GM06990 (cell line): ENCODE measurements around the gene ZFR2.

Experiments
- DNase-seq: peaks from one replicate; pipeline ENCODE4 v3.0.0-alpha.2; 2011; ENCODE audit not compliant: insufficient read length; ENCODE audit errors: extremely low read depth
- H3K27me3 ChIP-seq: replicated peaks from 2 replicates; pipeline ENCODE4 v1.6.0; 2011; ENCODE audit warnings: low read length; ENCODE audit not compliant: control insufficient read depth, insufficient read depth
- H3K36me3 ChIP-seq: 2 replicates; pipeline ENCODE4 v1.5.1; 2011; ENCODE audit warnings: low read length; ENCODE audit not compliant: control insufficient read depth, insufficient read depth
- H3K4me3 ChIP-seq: replicated peaks from 2 replicates; pipeline ENCODE4 v1.5.1; 2011; ENCODE audit warnings: low read depth, mild to moderate bottlenecking, control low read depth, low read length
- TF ChIP-seq, protein P1 (sequence below): IDR thresholded peaks from 2 replicates; pipeline ENCODE4 v1.5.1; 2011; ENCODE audit warnings: low read length, control low read depth, mild to moderate bottlenecking, inconsistent platforms; ENCODE audit not compliant: insufficient read depth, poor library complexity, severe bottlenecking

The ZFR2 gene

GRCh38 chr19:3804429-3804828 is 64.4 kb downstream of the ZFR2 start:
- Histone ChIP-seq H3K27me3 (no peaks in the 10 kb centered on the region), H3K4me3 (no peak overlapping the region), H3K36me3 (no peaks in the 10 kb centered on the region)
- no peak for DNase-seq
- TF ChIP-seq, protein P1, sequence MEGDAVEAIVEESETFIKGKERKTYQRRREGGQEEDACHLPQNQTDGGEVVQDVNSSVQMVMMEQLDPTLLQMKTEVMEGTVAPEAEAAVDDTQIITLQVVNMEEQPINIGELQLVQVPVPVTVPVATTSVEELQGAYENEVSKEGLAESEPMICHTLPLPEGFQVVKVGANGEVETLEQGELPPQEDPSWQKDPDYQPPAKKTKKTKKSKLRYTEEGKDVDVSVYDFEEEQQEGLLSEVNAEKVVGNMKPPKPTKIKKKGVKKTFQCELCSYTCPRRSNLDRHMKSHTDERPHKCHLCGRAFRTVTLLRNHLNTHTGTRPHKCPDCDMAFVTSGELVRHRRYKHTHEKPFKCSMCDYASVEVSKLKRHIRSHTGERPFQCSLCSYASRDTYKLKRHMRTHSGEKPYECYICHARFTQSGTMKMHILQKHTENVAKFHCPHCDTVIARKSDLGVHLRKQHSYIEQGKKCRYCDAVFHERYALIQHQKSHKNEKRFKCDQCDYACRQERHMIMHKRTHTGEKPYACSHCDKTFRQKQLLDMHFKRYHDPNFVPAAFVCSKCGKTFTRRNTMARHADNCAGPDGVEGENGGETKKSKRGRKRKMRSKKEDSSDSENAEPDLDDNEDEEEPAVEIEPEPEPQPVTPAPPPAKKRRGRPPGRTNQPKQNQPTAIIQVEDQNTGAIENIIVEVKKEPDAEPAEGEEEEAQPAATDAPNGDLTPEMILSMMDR: no peak

DNA sequence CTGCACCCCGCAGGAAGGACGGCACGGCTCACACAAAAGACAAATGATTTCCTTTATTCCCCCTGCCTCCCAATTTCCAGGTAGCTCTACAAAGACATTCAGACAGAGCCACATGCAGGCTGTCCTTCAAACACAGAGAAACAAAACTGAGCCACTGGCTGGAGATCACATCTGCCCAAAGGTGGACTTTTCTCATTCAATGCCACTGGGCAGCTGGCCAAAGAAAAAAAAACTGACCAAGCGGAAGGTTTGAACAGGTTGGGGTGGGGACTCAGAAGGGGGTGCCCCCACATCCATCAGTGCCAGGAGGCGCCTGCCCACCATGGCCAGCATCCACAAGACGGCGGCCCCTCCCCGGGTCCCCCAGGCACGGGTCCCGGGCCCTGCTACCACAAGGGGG is 64.9 kb downstream of the ZFR2 start:
- no peaks in the 10 kb centered on the region for H3K36me3 ChIP-seq
- no peaks in the 10 kb centered on the region for H3K27me3 ChIP-seq
- H3K4me3 ChIP-seq: no peak overlapping the region
- TF ChIP-seq, protein P1: no peak
- no peak for DNase-seq

DNA sequence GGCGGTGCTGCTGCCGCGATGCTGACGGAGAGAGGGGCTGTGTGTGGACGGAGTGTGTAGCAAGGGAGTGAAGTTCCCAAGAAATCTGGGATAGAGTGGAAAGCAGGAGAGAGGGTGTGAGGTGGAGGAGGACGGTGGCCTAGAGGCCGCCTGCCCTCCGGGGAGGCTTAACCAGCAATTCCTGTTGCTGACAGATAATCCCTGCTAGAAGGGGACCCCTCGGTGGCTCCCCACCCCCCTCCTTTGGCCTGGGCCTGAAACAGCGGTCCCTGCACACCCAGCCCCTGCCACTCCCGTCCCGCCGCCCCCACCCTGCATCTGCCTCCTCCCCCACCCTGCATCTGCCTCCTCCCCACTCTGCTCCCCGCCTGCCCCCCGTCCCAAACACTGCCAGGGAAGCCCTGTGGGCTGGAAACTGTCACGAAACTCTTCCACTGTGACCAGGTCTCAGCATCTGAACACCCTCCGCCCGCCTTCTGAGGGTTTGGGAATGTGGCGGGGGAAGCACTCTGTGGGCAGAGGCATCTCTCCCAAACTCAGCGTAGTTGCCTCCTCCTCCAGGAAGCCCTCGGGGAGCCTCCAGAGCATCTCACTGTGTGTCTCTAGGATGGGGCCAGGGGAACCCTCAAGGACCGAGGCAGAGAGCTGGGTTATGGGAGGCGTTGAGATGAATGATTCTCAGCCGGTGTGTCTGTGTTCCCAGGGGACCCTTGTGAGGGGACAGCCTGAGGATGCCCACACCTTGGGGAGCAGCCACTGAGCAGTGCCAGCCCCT is 65.5 kb downstream of the ZFR2 start:
- TF ChIP-seq, protein P1: no peak
- DNase-seq: no peak
- H3K4me3 ChIP-seq: no peak overlapping the region
- no peaks in the 10 kb centered on the region for H3K27me3 ChIP-seq
- H3K36me3 ChIP-seq: no peaks in the 10 kb centered on the region

- DNase-seq: no peak
- no peaks in the 10 kb centered on the region for H3K27me3 ChIP-seq
- H3K4me3 ChIP-seq: no peak overlapping the region
- H3K36me3 ChIP-seq: no peaks in the 10 kb centered on the region
- TF ChIP-seq, protein P1: no peak
Measured at GRCh38 chr19:3801412-3802096, 67.3 kb downstream of the ZFR2 start.

GRCh38 chr19:3800996-3801395 is 67.8 kb downstream of the ZFR2 start:
- DNase-seq: no peak
- TF ChIP-seq, protein P1: no peak
- Histone ChIP-seq H3K4me3 (no peak overlapping the region), H3K27me3 (no peaks in the 10 kb centered on the region), H3K36me3 (no peaks in the 10 kb centered on the region)

DNA sequence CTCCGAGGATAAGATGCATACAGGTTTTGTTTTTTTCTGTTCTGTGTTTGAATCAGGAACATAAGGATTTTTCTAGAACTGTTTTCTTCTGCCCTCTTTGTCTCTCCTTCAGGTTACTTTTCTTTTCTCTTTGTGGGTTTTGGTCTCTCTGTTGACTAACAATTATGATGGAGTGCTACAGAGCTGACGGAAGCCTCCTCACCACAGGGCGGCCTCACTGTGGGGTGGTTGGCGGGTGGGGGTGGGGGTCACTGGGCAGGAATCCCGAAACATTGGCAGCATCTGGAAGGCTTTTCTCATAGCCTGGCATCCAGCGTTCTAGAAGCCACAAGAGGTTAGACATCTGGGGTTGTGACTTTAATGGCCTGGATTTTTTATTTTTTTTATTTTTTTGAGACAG is 70.7 kb downstream of the ZFR2 start:
- Histone ChIP-seq H3K27me3 (no peaks in the 10 kb centered on the region), H3K4me3 (no peak overlapping the region), H3K36me3 (no peaks in the 10 kb centered on the region)
- DNase-seq: no peak
- TF ChIP-seq, protein P1: no peak
